K562 (cell line): ENCODE data around the gene ARMC7.

Experiments
- CHCHD3 ChIP-seq: fragments of 250-450 bp; sonication (Bioruptor Pico); IDR thresholded peaks from 2 replicates; pipeline ENCODE4 v2.1.2; 2022; ENCODE audit warnings: mild to moderate bottlenecking
- CHD1 ChIP-seq: fragments of 200-600 bp; sonication (generic); IDR thresholded peaks from one replicate; pipeline ENCODE4 v1.6.1; 2012; ENCODE audit warnings: mild to moderate bottlenecking, moderate library complexity, low read length, inconsistent platforms
- JUNB ChIP-seq: fragments of 450-650 bp; formaldehyde crosslinking; conservative IDR thresholded peaks from 2 replicates; pipeline ENCODE4 v1.4.0; 2020; ENCODE audit warnings: mild to moderate bottlenecking
- NCOA6 ChIP-seq: fragments of 450-650 bp; IDR thresholded peaks from 2 replicates; pipeline ENCODE4 v1.6.1; 2017; ENCODE audit warnings: mild to moderate bottlenecking
- NFIX ChIP-seq: fragments of 250-450 bp; sonication (Bioruptor Pico); IDR thresholded peaks from 2 replicates; pipeline ENCODE4 v1.4.0; 2020; ENCODE audit warnings: low read depth, mild to moderate bottlenecking, moderate library complexity
- POLR2AphosphoS5 ChIP-seq: IDR thresholded peaks from 2 replicates; pipeline ENCODE4 v1.6.1; 2011; ENCODE audit warnings: mild to moderate bottlenecking, low read depth, low read length, moderate library complexity; ENCODE audit not compliant: control insufficient read depth, insufficient read depth
- POU5F1 ChIP-seq: fragments of 150-350 bp; IDR thresholded peaks from 2 replicates; pipeline ENCODE4 v1.6.1; 2014; ENCODE audit warnings: borderline replicate concordance, low read length, low read depth, mild to moderate bottlenecking; ENCODE audit not compliant: partially characterized antibody
- RNF2 ChIP-seq: sonication (generic); IDR thresholded peaks from 2 replicates; pipeline ENCODE4 v1.6.1; 2016
- SAFB2 ChIP-seq: fragments of 200-400 bp; formaldehyde crosslinking; IDR thresholded peaks from 2 replicates; pipeline ENCODE4 v1.6.1; 2018; ENCODE audit warnings: borderline replicate concordance, low read length, low read depth, moderate library complexity; ENCODE audit not compliant: severe bottlenecking
- SREBF2 ChIP-seq: sonication (generic); formaldehyde crosslinking; IDR thresholded peaks from 2 replicates; pipeline ENCODE4 v1.4.0; 2020; ENCODE audit warnings: mild to moderate bottlenecking, missing genetic modification reagents
- SRF ChIP-seq, 2 experiments: fragments of 250-450, 450-650 bp in 1 of 2; sonication (Bioruptor Pico) in 1 of 2; sonication (generic) in 1 of 2; formaldehyde crosslinking; IDR thresholded peaks; 2 replicates each; pipeline versions ENCODE4 v1.5.0 to v1.5.1; 2020 to 2022; ENCODE audit warnings: mild to moderate bottlenecking in 1 of 2, missing genetic modification reagents in 1 of 2
- ZNF830 ChIP-seq: fragments of 250-450 bp; sonication (Bioruptor Pico); IDR thresholded peaks from 2 replicates; pipeline ENCODE4 v1.5.0; 2021; ENCODE audit warnings: mild to moderate bottlenecking
- TF ChIP-seq, protein P1 (sequence below), 3 experiments: IDR thresholded peaks in 2 of 3; conservative IDR thresholded peaks in 1 of 3; 2 replicates each; pipeline ENCODE4 v1.5.1; 2011 to 2012; ENCODE audit warnings: low read length in 3 of 3, mild to moderate bottlenecking in 3 of 3, control low read depth in 2 of 3, improper control_type of control experiment in 1 of 3, inconsistent platforms in 1 of 3, low read depth in 1 of 3, mixed read lengths in 1 of 3, moderate library complexity in 1 of 3; ENCODE audit not compliant: insufficient read depth in 2 of 3
- TF ChIP-seq, protein P2 (sequence below): fragments of 250-450 bp; sonication (Bioruptor Pico); IDR thresholded peaks from 2 replicates; pipeline ENCODE4 v1.8.0; 2022; ENCODE audit warnings: moderate library complexity, mild to moderate bottlenecking, inconsistent platforms

DNA sequence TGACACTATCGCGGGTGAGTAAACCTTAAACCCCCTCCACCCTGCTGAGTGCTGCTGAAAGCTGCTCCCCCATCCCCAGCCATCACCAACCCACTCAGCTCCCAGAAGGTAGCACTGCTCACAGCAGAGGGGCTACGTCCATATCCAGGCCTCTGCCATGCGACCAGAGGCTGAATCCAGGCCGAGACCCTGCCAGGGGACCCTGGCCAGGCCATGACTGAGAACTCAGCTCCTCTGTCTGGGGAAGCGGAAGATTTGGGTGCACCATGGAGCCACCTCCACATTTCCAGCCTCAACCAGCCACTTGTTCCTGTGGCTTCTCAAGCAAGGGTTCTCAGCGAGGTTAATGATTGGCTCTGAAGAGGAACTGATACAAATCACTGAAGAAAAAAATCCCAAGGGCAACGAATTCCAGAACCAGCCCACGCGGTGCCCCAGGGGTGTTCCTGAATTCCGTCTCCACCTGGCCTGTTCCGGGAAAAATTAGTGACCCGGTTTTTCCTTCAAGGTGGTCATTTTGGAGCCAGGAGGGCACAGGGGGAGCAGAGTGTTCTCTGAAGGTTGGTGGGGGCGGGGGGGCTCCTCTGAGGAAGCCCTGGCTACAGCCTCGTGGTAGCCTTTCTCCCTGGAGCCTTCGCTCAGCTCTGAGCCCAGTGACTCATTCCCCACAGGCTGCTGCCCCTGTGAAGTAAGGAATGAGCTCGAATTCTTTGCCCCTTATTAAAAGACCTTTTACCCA is 31.3 kb upstream of the ARMC7 start:
- TF ChIP-seq, protein P1, sequence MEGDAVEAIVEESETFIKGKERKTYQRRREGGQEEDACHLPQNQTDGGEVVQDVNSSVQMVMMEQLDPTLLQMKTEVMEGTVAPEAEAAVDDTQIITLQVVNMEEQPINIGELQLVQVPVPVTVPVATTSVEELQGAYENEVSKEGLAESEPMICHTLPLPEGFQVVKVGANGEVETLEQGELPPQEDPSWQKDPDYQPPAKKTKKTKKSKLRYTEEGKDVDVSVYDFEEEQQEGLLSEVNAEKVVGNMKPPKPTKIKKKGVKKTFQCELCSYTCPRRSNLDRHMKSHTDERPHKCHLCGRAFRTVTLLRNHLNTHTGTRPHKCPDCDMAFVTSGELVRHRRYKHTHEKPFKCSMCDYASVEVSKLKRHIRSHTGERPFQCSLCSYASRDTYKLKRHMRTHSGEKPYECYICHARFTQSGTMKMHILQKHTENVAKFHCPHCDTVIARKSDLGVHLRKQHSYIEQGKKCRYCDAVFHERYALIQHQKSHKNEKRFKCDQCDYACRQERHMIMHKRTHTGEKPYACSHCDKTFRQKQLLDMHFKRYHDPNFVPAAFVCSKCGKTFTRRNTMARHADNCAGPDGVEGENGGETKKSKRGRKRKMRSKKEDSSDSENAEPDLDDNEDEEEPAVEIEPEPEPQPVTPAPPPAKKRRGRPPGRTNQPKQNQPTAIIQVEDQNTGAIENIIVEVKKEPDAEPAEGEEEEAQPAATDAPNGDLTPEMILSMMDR (IDR thresholded peaks at IDR 0.05 in 2 of 3, conservative IDR thresholded peaks at IDR 0.05 in 1 of 3; ENCODE audit: insufficient read depth in 2 of 3, low read depth in 1 of 3, low read length in 3 of 3), result no peak
- TF ChIP-seq SRF (CRISPR knock-in tag; IDR thresholded peaks at IDR 0.05) (no peak), POLR2AphosphoS5 (no peak), CHD1 (no peak), NFIX (no peak), RNF2 (no peak), POU5F1 (no peak), CHCHD3 (CRISPR knock-in tag) (no peak), ZNF830 (CRISPR knock-in tag) (no peak), JUNB (CRISPR knock-in tag) (no peak), SAFB2 (no peak), NCOA6 (no peak), SREBF2 (no peak)
- TF ChIP-seq, protein P2, sequence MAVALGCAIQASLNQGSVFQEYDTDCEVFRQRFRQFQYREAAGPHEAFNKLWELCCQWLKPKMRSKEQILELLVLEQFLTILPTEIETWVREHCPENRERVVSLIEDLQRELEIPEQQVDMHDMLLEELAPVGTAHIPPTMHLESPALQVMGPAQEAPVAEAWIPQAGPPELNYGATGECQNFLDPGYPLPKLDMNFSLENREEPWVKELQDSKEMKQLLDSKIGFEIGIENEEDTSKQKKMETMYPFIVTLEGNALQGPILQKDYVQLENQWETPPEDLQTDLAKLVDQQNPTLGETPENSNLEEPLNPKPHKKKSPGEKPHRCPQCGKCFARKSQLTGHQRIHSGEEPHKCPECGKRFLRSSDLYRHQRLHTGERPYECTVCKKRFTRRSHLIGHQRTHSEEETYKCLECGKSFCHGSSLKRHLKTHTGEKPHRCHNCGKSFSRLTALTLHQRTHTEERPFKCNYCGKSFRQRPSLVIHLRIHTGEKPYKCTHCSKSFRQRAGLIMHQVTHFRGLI (CRISPR knock-in tag), result no peak
